H54 (cell line): ENCODE measurements around the gene MMEL1.

ENCODE experiments used
- DNase-seq: peaks from one replicate; pipeline ENCODE4 v3.0.0; 2011; ENCODE audit warnings: low spot score, mixed read lengths; ENCODE audit not compliant: insufficient read length
- FAIRE-seq: peaks from 3 replicates; lab custom pipeline; 2011; peaks lifted over from hg19 to GRCh38; lab: Jason Lieb, UNC
- POLR2A ChIP-seq: IDR thresholded peaks from 2 replicates; pipeline ENCODE4 v1.6.1; 2011; ENCODE audit warnings: low read depth, mild to moderate bottlenecking, low read length

MMEL1 gene

DNA sequence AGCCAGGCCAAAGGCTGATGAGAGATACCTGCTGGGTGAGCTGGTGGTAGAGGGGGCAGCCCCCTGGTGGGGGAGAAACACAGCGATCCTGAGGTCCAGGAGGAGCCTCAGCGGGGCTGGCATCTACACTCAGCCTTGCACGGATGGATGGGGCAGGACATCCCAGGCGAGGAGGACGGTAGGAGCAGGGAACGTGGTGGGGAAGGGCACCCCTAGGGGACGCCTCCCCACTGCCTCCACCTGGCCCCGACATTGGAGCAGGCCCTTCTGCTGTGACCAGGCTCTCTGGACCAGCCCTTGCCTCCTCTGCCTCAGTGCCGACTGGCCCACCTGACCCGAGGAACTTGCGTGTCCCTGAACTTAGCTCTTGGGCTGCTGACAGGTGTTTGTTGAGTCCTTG lies 6.4 kb upstream of the MMEL1 start:
- FAIRE-seq, result no peak
- no peak for TF ChIP-seq POLR2A
- DNase-seq, result no peak

DNA sequence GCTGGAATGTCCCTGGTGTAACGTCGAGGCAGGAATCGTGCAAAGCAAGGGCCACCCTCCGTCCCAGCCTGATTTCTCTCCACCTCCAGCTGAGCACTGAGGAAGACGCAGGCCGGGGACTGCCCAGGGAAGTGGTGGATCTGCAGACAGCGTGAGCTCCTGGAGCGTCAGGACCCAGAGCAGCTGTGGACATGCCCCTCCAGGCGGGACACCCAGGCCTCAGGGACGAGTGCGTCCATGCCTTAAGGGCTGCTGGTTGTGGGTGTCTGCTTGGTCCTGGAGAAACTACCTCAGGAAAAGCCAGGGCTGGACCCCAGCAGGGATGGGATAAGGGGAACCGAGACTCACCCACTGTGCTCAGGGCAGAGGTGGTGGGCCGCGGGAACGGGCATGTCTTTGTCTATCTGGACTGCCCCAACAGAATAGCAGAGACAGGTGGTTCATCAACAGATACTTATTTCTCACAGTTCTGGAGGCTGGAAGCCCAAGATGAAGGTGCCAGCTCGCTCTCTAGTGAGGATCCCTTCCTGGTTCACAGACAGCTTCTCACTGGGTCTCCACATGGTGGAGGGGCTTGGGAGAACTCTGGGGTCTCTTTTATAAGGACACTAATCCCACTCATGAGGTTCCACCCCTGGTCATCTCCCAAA lies 5.8 kb upstream of the MMEL1 start:
- DNase-seq (no peak), FAIRE-seq (no peak)
- TF ChIP-seq POLR2A, result no peak

DNA sequence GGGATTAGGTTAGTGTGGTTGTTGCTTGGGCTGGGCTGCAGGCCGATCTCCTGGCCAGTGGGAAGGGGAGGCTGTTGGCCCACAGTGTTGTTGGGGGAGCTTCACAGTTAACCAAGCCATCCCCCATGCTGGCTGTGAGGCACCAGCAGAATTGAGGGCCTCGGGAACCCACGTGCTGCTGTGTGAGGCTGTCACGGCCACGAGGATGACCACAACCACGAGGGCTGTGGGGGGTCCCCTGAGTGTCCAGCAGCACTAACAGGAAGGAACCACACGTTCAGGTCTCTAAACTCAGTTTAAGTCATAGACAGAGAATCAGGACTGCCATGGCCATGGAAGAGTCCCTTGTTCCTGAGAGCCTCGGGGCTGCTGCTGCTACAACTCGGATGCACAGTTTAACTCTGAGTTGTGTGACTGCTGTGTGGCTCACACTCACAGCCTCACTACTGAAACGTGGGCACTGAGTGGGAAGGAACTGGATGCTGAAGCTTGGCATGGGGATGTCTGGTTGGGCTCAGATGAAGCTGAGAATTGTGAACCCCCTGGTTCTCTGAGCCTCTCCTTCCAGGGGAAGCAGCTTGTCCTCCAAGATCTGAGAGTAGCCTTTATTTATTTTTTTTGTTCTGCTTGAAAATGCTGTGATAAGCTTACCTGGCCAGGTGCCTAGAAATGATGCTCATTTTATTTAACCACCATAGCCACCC lies 4.8 kb upstream of the MMEL1 start:
- no peak for DNase-seq
- FAIRE-seq, result no peak
- no peak for TF ChIP-seq POLR2A

DNA sequence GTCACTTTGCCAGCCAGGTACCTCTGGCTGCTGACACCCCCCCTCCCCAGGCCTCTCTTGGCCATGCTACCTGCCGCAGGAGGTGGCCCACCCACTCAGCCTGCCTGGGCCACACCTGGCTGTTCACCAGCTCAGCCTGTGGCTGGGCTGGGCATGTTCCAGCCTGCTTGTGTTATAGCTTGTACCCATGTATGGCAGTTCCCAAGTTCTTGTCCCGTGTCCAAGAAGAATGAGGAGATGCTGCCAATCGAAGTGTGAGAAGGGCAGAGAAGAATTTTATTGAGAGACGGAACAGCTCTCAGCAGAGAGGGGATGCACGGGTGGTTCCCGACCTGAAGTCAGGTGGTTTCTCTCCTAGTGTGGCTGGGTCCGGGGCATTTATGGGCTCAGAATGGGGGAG lies 3.9 kb upstream of the MMEL1 start:
- no peak for TF ChIP-seq POLR2A
- DNase-seq, result no peak
- no peak for FAIRE-seq

DNA sequence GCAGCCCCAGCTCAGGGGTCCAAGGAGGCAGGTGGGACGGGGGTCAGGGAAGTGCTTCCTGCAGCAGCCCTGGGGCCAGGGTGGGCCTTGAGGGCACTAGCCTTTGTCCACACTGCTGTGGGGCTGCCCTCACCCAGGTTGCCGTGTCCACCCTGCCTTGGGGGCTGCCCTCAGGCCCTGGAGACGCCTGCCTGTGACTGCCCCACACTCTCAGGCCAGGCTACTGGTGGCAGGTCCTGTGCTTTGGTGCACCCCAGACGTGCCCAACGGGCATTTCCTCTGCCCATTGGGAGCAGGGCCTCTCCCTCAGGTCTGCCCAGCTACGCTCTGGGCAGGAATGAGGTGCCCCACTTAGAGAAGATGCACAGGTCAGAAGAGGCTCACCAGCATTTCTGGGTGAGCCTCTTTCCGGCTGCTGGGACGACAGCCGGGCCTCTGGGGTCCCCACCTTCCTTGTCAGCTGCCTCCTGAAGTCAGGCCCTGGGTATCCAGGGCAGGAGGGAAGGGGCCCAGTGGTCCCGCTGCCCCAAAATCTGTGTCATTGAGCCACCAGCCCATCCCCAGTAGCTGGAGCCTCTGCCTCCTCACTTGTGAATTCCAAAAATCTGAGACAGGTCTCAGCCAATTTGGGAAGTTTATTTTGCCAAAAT lies 2.7 kb upstream of the MMEL1 start:
- DNase-seq (no peak), FAIRE-seq (no peak)
- no peak for TF ChIP-seq POLR2A

DNA sequence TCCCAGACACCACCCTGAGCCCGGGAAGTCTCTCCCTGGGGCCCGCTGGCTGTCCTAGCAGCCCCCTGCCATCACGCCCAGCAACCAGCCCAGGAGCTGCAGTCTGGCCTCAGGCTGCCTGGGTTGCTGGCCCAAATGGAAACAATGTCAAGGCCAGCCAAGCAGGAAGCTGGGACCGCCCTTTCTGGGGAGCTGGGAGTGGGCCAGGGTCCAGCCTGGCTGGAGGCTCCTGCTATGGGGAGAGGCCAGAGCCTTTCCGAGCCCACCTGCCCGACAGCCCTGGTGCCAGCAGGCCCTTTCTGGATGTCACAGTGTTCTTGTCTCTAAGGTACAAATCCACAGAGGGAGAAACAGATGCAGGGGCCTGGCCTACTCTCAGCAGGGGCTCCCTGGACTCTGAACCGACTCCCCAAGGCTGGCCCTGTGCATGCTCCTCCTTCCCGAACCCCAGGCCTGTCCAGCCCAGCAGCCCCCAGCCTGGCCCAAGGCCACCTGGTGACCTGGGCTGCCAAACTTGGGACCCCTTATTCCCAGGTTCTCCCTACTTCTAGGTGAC lies 1.2 kb upstream of the MMEL1 start:
- TF ChIP-seq POLR2A, result no peak
- DNase-seq (no peak), FAIRE-seq (no peak)

DNA sequence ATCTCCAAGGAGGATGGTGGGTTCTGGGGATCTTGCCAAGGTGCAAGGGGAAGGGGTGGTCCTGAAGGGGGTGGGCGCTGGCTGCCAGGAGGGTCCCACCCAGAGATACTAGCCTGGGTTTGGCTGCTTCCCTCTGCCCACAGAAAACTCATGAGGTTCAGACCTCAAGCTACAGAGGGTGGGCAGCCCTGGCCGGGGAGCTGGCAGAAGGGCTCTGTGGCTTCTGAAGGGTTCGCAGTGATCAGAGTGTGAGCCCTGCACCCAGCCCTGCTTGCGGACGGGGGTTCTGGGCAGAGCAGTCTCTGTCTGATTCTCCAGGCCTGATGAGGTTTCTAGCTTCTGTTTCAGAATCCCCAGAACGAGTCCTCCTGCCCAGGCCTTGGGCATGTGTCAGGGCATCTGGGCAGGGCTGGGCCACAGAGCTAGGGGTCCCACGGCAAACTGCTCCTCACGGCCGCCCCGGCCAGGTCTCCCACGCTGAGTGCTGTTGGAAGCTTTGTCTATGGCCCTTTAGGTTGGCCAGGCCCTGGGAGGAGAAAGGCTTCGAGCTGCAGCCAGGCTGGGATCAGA lies 635 bp upstream of the MMEL1 start:
- no peak for TF ChIP-seq POLR2A
- DNase-seq, result no peak
- no peak for FAIRE-seq

DNA sequence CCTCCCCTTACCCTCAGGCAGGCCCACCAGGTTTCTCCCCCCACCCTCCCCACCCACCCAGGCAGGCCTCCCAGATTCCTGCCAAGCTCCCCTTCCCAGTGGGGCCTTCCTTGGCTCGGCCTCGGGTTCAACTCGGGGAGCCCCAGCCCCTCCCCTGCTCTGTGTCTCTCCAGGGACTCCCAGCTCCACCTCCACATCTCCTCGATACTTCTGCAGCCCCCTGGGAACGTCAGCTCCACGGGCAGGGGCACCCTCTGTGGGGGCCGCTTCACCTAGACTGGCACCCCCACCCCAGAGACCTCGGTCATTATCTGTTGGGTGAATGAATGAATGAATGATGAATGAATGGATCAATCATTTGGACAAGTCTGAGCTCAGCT lies 775 bp downstream of the MMEL1 start:
- FAIRE-seq, result no peak
- no peak for TF ChIP-seq POLR2A
- no peak for DNase-seq

DNA sequence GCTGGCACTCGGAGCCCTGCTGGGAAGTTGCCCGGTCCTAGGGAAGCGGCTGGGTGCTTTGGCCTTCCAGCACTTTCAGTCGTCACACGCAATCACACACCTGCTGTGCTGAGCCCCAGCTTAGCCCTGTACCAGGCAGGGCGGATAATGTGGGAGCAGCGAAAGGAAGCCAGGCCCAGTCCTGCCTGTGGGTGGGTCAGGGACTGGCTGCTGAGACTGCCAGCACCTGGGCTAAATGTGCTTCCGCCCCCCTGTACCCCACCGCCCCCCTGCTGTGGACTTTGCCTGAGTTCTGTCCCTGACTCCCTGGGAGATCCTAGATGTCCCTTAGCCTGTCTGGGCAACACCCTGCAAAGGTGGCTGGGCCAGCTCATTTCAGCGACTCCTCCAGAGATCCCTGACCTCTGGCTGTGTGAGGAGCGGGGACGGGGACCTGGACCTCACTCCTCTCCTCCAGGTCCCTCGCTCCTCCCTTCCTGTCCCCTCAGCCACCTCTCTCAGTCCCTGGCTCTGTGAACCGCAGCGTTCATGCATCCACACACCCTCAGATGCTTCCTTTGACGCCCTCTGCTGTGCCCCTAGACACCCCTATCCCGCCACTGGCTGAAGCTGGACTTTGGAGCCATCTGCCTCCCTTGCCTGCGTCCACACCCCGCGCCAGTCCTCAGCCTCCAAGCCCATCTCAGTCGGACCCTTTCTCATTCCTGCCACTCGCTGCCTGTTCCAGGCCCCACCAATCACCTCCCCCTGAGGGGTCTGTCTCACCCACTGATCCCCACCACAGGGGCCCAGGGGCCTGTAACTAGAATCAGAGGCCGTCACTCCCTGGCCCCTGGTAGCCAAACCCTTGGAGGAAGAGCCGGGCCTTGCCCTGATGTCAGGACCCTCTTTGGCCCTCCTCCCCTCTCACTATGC lies 1.4 kb downstream of the MMEL1 start:
- DNase-seq (no peak), FAIRE-seq (no peak)
- TF ChIP-seq POLR2A, result no peak

DNA sequence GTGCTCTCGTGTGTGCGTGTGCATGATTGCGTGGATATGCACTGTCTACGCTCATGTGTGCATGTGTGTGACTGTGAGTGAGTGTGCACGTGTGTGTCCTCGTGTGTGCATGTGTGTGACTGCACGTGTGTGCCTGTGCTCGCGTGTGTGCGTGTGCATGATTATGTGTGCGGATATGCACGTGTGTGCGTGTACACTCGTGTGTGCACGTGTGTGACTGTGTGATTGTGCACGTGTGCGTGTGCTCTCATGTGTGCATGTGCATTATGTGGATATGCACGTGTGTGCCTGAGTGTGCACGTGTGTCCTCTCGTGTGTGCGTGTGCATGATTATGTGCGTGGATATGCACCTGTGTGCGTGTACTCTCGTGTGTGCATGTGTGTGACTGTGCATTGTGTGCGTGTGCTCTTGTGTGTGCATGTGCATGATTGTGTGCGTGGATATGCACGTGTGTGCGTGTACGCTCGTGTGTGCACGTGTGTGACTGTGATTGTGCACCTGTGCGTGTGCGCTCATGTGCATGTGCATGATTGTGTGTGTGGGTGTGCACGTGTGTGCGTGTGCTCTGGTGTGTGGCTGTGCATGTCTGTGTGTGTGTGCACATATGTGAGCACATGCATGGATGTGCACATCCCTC lies 2.2 kb downstream of the MMEL1 start:
- TF ChIP-seq POLR2A, result no peak
- no peak for FAIRE-seq

DNA sequence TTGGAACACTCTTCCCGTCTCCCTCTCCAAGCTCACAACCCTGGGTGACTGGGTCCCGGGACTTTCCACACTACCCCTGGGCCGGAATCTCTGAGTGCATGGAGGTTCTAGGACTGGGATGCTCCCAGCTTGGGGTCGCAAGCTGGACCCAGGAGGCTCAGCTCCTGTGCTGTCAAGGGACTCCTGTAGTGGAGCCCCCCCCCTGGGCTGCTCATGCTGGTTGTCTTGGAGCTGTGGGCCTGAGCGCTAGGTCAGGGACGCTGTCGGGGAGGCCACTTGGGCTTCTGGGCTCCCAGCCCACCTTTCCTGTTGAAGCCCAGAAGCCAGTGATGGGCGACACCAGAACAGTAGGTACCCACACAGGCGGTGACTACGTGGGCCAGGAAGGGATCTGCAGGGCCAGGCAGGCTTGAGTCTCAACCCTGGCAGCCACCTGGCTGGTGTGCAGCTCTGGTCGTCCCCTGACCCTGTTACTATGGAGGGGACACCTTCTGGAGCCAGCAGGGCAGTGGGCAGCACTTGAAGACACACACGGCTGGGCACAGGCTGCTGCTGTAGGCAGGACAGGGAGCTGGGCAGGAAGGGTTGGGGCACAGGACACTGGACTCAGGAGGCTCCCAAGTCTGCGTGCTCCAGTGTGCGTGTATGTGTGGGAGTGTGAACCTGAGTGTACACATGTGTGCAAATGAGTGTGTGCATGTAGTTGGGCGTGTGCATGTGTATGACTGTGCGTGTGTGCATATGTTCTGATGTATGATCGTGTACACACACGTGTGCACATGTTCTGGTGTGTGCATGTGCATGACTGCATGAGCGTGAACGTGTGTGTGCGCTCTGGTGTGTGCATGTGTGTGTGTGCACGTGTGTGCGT lies 3.0 kb downstream of the MMEL1 start:
- FAIRE-seq (no peak), DNase-seq (no peak)
- no peak for TF ChIP-seq POLR2A

More for the DNA sequence above, 2.2 kb downstream of the MMEL1 start:
- no peak for DNase-seq
